SU-DHL-6 (cell line): ENCODE data around the gene FUOM.

Source experiments
- H2AFZ ChIP-seq: fragments of 200-600 bp; sonication (generic); 2 replicates; pipeline ENCODE4 v1.6.1; 2014; ENCODE audit warnings: low read depth, mild to moderate bottlenecking, moderate library complexity, mixed read lengths, antibody characterized with exemption, low read length; ENCODE audit not compliant: severe bottlenecking
- H3F3A ChIP-seq: fragments of 200-600 bp; shearing (Covaris generic); 2 replicates; pipeline ENCODE4 v1.6.0; 2016; ENCODE audit warnings: antibody characterized with exemption, mild to moderate bottlenecking; ENCODE audit not compliant: insufficient read depth
- H3K27ac ChIP-seq: fragments of 200-600 bp; sonication (generic); 2 replicates; pipeline ENCODE4 v1.5.1; 2016; ENCODE audit warnings: low read depth, mild to moderate bottlenecking, low read length, moderate library complexity, mixed read lengths
- H3K27me3 ChIP-seq: fragments of 200-600 bp; sonication (generic), shearing (Covaris generic); 2 replicates; pipeline ENCODE4 v1.6.0; 2014; ENCODE audit warnings: mild to moderate bottlenecking, low read length
- H3K36me3 ChIP-seq: fragments of 200-600 bp; sonication (generic); 2 replicates; pipeline ENCODE4 v1.6.1; 2014; ENCODE audit warnings: mild to moderate bottlenecking, low read length, mixed read lengths
- H3K4me2 ChIP-seq: fragments of 300-600, 200-600 bp; shearing (Covaris generic), sonication (generic); 2 replicates; pipeline ENCODE4 v1.6.0; 2014; ENCODE audit warnings: low read length, low read depth, mild to moderate bottlenecking; ENCODE audit not compliant: poor library complexity, severe bottlenecking
- H3K4me3 ChIP-seq: fragments of 200-600 bp; sonication (generic); 2 replicates; pipeline ENCODE4 v1.5.1; 2014; ENCODE audit warnings: antibody characterized with exemption, low read length, mild to moderate bottlenecking, mixed read lengths; ENCODE audit not compliant: insufficient read depth, poor library complexity, severe bottlenecking
- H3K79me2 ChIP-seq: fragments of 200-600 bp; sonication (generic); 2 replicates; pipeline ENCODE4 v1.6.1; 2014; ENCODE audit warnings: mild to moderate bottlenecking, low read length, moderate library complexity; ENCODE audit not compliant: insufficient read depth
- H3K9ac ChIP-seq: fragments of 200-600 bp; sonication (generic); 2 replicates; pipeline ENCODE4 v1.7.0; 2014; ENCODE audit warnings: mild to moderate bottlenecking, low read length
- H3K9me2 ChIP-seq: fragments of 200-600 bp; sonication (generic); replicated peaks from 2 replicates; pipeline ENCODE4 v1.6.1; 2014; ENCODE audit warnings: low read length; ENCODE audit not compliant: insufficient read depth
- H3K9me3 ChIP-seq: fragments of 200-600 bp; sonication (generic); 2 replicates; pipeline ENCODE4 v1.6.1; 2014; ENCODE audit warnings: low read length, mixed read lengths; ENCODE audit not compliant: insufficient read depth
- H4K20me1 ChIP-seq: fragments of 200-600 bp; sonication (generic); 2 replicates; pipeline ENCODE4 v1.6.1; 2014; ENCODE audit warnings: low read depth, mild to moderate bottlenecking, antibody characterized with exemption, low read length, moderate library complexity, mixed read lengths
- CTCF ChIP-seq: fragments of 200-600 bp; sonication (generic); IDR thresholded peaks from one replicate; pipeline ENCODE4 v1.5.1; 2017; ENCODE audit warnings: antibody characterized with exemption, mild to moderate bottlenecking, low read length, moderate library complexity; ENCODE audit not compliant: insufficient read depth, poor library complexity, severe bottlenecking
- EZH2phosphoT487 ChIP-seq: fragments of 200-600 bp; sonication (generic), shearing (Covaris generic); conservative IDR thresholded peaks from 2 replicates; pipeline ENCODE4 v1.6.1; 2018; ENCODE audit warnings: mild to moderate bottlenecking, antibody characterized with exemption, low read length, moderate library complexity, mixed read lengths

The FUOM gene

GRCh38 chr10:133359554-133359971, 1.7 kb upstream of the FUOM start:
- Histone ChIP-seq H4K20me1 (no peaks in the 10 kb centered on the region), H3K27ac (no peak overlapping the region), H3K9ac (no peak overlapping the region), H3K9me2 (no peaks in the 10 kb centered on the region), H3K9me3 (no peaks in the 10 kb centered on the region), H3K79me2 (no peaks in the 10 kb centered on the region), H3F3A (no peaks in the 10 kb centered on the region), H3K4me2 (no peak overlapping the region), H3K4me3 (no peak overlapping the region), H3K27me3 (no peaks in the 10 kb centered on the region), H3K36me3 (no peaks in the 10 kb centered on the region), H2AFZ (no peak overlapping the region)
- no peak for TF ChIP-seq CTCF
- no peak for TF ChIP-seq EZH2phosphoT487

GRCh38 chr10:133358925-133359310, 1.1 kb upstream of the FUOM start:
- TF ChIP-seq CTCF = no peak
- no peak for TF ChIP-seq EZH2phosphoT487
- Histone ChIP-seq H3K9ac (no peak overlapping the region), H3K4me2 (no peak overlapping the region), H3K27ac (no peak overlapping the region), H3K27me3 (no peaks in the 10 kb centered on the region), H4K20me1 (no peaks in the 10 kb centered on the region), H3K9me3 (no peaks in the 10 kb centered on the region), H3K79me2 (no peaks in the 10 kb centered on the region), H3K9me2 (no peaks in the 10 kb centered on the region), H3K36me3 (no peaks in the 10 kb centered on the region), H3K4me3 (no peak overlapping the region), H2AFZ (no peak overlapping the region), H3F3A (no peaks in the 10 kb centered on the region)

GRCh38 chr10:133358162-133358924, 524 bp upstream of the FUOM start:
- H3K9me2 ChIP-seq = no peaks in the 10 kb centered on the region
- H3K9me3 ChIP-seq = no peaks in the 10 kb centered on the region
- no peaks in the 10 kb centered on the region for H3K27me3 ChIP-seq
- H4K20me1 ChIP-seq = no peaks in the 10 kb centered on the region
- no peak overlapping the region for H3K27ac ChIP-seq
- no peaks in the 10 kb centered on the region for H3F3A ChIP-seq
- no peak overlapping the region for H3K4me2 ChIP-seq
- H3K4me3 ChIP-seq = no peak overlapping the region
- TF ChIP-seq CTCF (no peak), EZH2phosphoT487 (no peak)
- no peaks in the 10 kb centered on the region for H3K36me3 ChIP-seq
- H2AFZ ChIP-seq = no peak overlapping the region
- H3K79me2 ChIP-seq = no peaks in the 10 kb centered on the region
- no peak overlapping the region for H3K9ac ChIP-seq
